ENCODE results near the gene RPA3. TPM values are rescaled to one million over a fixed set of nuclear protein-coding genes. Genes with fewer than 3 reads are reported as not detected.

RPA3 gene
- total and polyA plus RNA-seq, 2 donors (not counting 3 experiments of a cell fraction or from before 2014, with no cell fraction given) = 15.6 to 34.4 TPM

- Histone ChIP-seq H3K4me1 (ENCODE audit: control insufficient read depth, extremely low read depth, insufficient read depth, low read length) (no peaks in the 10 kb centered on the region), H3K9ac (replicated peaks; ENCODE audit: extremely low read depth, insufficient read depth, low read length) (no peak overlapping the region), H3K4me3 (replicated peaks in 1 of 3; ENCODE audit: insufficient read depth in 1 of 3, low read depth in 1 of 3, low read length in 3 of 3) (no peak overlapping the region), H3K79me2 (ENCODE audit: control insufficient read depth, insufficient read depth, low read length) (no peaks in the 10 kb centered on the region), H2AFZ (ENCODE audit: low read depth, low read length) (no peak overlapping the region), H3K4me2 (ENCODE audit: insufficient read depth, low read length) (no peak overlapping the region), H3K36me3 (ENCODE audit: control insufficient read depth in 2 of 2, extremely low read depth in 1 of 2, insufficient read depth in 2 of 2, low read length in 2 of 2) (no peaks in the 10 kb centered on the region), H4K20me1 (replicated peaks; ENCODE audit: control insufficient read depth, extremely low read depth, insufficient read depth, low read length) (no peaks in the 10 kb centered on the region), H3K27ac (ENCODE audit: insufficient read depth, low read depth, low read length) (no peak overlapping the region), H3K9me3 (replicated peaks; ENCODE audit: control insufficient read depth, insufficient read depth, low read length) (no peaks in the 10 kb centered on the region), H3K27me3 (ENCODE audit: control insufficient read depth in 2 of 2, insufficient read depth in 2 of 2, low read length in 2 of 2) (no peaks in the 10 kb centered on the region), H3K9me1 (replicated peaks; ENCODE audit: control insufficient read depth, extremely low read depth, insufficient read depth, low read length) (no peaks in the 10 kb centered on the region)
- DNase-seq (ENCODE audit: low read depth, low spot score) = no peak
- no peak for FAIRE-seq
- CTCF ChIA-PET = interaction anchor here (1.0 kb wide), 1 partner anchor 28 kb away, joined by 3 read pairs; no protein-coding TSS in a partner anchor
- intact Hi-C loops (cut with micrococcal nuclease) (no loop called here), dilution Hi-C loops (cut with MboI; ENCODE audit: extremely low pct_ligation_motif_present, low sequenced_read_pairs) (no loop called here)
- BruUV-seq (replicated peaks) = no TSS peak
- TF ChIP-seq POLR2AphosphoS5 (IDR thresholded peaks at IDR 0.05; ENCODE audit: insufficient read depth, low read depth, low read length) = no peak
- peak; percentile 33 to 48 for TF ChIP-seq CTCF (IDR thresholded peaks at IDR 0.05; ENCODE audit: extremely low read depth in 1 of 2, insufficient read depth in 1 of 2, low read depth in 1 of 2, low read length in 2 of 2)
- TF ChIP-seq FOS (IDR thresholded peaks at IDR 0.05; ENCODE audit: borderline replicate concordance, insufficient read depth, low read length) = no peak
- no peak for TF ChIP-seq POLR2A (IDR thresholded peaks at IDR 0.05; ENCODE audit: low read depth, low read length)
- no peak for TF ChIP-seq JUN (IDR thresholded peaks at IDR 0.05; ENCODE audit: borderline replicate concordance, insufficient read depth, insufficient read length, low read depth)
- no peak for TF ChIP-seq GATA2 (IDR thresholded peaks at IDR 0.05; ENCODE audit: insufficient read depth, insufficient read length, low read depth, low read length)
- no peak for TF ChIP-seq MAX (IDR thresholded peaks at IDR 0.05; ENCODE audit: insufficient read depth, insufficient read length)
- TF ChIP-seq EZH2 (IDR thresholded peaks at IDR 0.05; ENCODE audit: borderline replicate concordance, low read depth, low read length, severe bottlenecking) = no peak
- POLR2A ChIA-PET = no interaction called here
Measured at GRCh38 chr7:7653593-7654187, 64.7 kb downstream of the RPA3 start.
